Activated naive CD4-positive, alpha-beta T cell treated with anti-CD3 and anti-CD28 coated beads for 36 hours (primary cell): ENCODE measurements around the gene DSCAML1. TPM values are rescaled to one million over a fixed set of nuclear protein-coding genes. Genes with fewer than 3 reads are reported as not detected.

Experiments used
- CTCF ChIA-PET: fragments of 350-600 bp; sonication (Branson Sonifier 250); formaldehyde crosslinking; loops from one replicate; lab custom pipeline; 2021; ENCODE audit warnings: antibody characterized with exemption; lab: Charles Lee
- DNase-seq: peaks from one replicate; pipeline ENCODE4 v3.0.0-alpha.2; 2020
- H3K27ac Mint-ChIP-seq: one replicate; pipeline ENCODE4 v1.8.0; 2021; ENCODE audit warnings: mild to moderate bottlenecking, mixed read lengths
- H3K27me3 Mint-ChIP-seq: one replicate; pipeline ENCODE4 v1.8.0; 2021; ENCODE audit warnings: low read depth, mixed read lengths
- H3K36me3 Mint-ChIP-seq: one replicate; pipeline ENCODE4 v1.8.0; 2021; ENCODE audit warnings: low read depth, mixed read lengths
- H3K4me1 Mint-ChIP-seq: one replicate; pipeline ENCODE4 v1.8.0; 2021; ENCODE audit warnings: low read depth, mixed read lengths
- H3K4me3 Mint-ChIP-seq: one replicate; pipeline ENCODE4 v1.8.0; 2021; ENCODE audit warnings: mild to moderate bottlenecking, moderate library complexity, mixed read lengths
- H3K9me3 Mint-ChIP-seq: one replicate; pipeline ENCODE4 v1.8.0; 2021; ENCODE audit warnings: mixed read lengths
- intact Hi-C: fragments of 100-400 bp; cut with micrococcal nuclease; formaldehyde crosslinking; loops from one replicate; pipeline ENCODE4 v1.15.1; 2023
- total RNA-seq, 2 experiments: library from RNA; stranded (reverse); gene quantifications; one replicate each; pipeline ENCODE4 v1.2.3, GENCODE V29; 2021

The DSCAML1 gene
- total RNA-seq, 2 experiments from 2014 or later = 0.17 to 0.30 TPM

- CTCF ChIA-PET = no interaction called here
- no peaks in the 10 kb centered on the region for H3K9me3 Mint-ChIP-seq
- H3K4me3 Mint-ChIP-seq = no peak overlapping the region
- no peak overlapping the region for H3K27ac Mint-ChIP-seq
- H3K36me3 Mint-ChIP-seq = no peaks in the 10 kb centered on the region
- no peaks in the 10 kb centered on the region for H3K4me1 Mint-ChIP-seq
- intact Hi-C loops = no loop called here
- DNase-seq = no peak
- H3K27me3 Mint-ChIP-seq = peaks cover 14% of the 10 kb centered on the region
Observed at GRCh38 chr11:117782101-117782500, 14.9 kb downstream of the DSCAML1 start.

DNA sequence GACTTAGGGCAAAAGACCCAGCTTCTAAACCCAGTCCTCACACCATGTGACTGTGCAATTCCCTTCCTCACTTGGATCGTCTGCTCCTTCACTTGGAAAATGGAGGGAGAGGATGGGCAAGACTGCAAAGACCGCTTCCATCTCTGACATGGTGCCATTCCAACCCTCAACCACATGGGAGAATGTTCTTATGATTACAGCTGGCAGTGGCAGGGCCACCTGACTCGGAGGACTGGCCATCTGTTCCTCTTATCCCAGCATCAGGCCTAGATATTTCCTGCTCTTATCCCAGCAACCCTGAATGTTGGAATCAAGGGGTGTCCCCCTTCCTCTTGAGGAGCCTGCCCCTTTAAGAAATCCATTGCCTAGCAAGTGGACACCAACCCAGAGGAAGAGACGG is 15.4 kb downstream of the DSCAML1 start:
- Mint-ChIP-seq H3K4me3 (no peak overlapping the region), H3K4me1 (no peaks in the 10 kb centered on the region), H3K27me3 (peaks cover 15% of the 10 kb centered on the region), H3K27ac (no peak overlapping the region), H3K9me3 (no peaks in the 10 kb centered on the region), H3K36me3 (no peaks in the 10 kb centered on the region)
- intact Hi-C loops = no loop called here
- no peak for DNase-seq
- CTCF ChIA-PET = no interaction called here

DNA sequence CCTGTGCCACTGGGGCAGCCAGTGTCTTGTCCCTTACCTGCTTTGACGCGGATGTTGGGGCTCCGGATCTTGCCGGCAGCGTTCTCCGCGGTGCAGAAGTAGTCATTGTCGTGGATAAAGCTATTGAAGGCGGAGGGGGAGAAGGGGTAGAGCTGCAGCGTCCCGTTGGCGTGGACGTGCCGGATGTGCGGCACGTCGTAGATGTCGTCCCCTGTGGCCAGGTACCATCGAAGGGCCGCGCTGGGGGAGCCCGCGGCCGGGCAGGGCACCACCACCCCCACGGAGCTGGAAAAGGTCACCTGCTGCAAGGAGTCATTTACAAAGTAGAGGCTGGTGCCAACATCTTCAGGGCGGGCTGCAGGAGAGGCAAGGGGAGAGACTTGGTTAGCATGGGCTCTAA is 16.6 kb downstream of the DSCAML1 start:
- Mint-ChIP-seq H3K9me3 (no peaks in the 10 kb centered on the region), H3K27ac (no peak overlapping the region), H3K4me3 (no peak overlapping the region), H3K36me3 (no peaks in the 10 kb centered on the region), H3K4me1 (no peaks in the 10 kb centered on the region), H3K27me3 (peaks cover 12% of the 10 kb centered on the region)
- CTCF ChIA-PET = no interaction called here
- intact Hi-C loops = no loop called here
- DNase-seq = no peak

- H3K4me1 Mint-ChIP-seq = no peaks in the 10 kb centered on the region
Observed at GRCh38 chr11:117774553-117774952, 22.5 kb downstream of the DSCAML1 start.

GRCh38 chr11:117772360-117772759 is 24.7 kb downstream of the DSCAML1 start:
- Mint-ChIP-seq H3K4me1 (no peaks in the 10 kb centered on the region), H3K9me3 (no peaks in the 10 kb centered on the region), H3K4me3 (no peak overlapping the region), H3K36me3 (no peaks in the 10 kb centered on the region), H3K27me3 (peaks cover 2% of the 10 kb centered on the region), H3K27ac (no peak overlapping the region)
- intact Hi-C loops = no loop called here
- no peak for DNase-seq
- CTCF ChIA-PET = no interaction called here

More at GRCh38 chr11:117774553-117774952, 22.5 kb downstream of the DSCAML1 start:
- intact Hi-C loops = loop anchor here (2.0 kb wide), 1 partner anchor 52 kb away; no protein-coding TSS in a partner anchor
- no peak overlapping the region for H3K4me3 Mint-ChIP-seq
- H3K36me3 Mint-ChIP-seq = no peaks in the 10 kb centered on the region
- no peak overlapping the region for H3K27ac Mint-ChIP-seq
- no peaks in the 10 kb centered on the region for H3K9me3 Mint-ChIP-seq
- no peak for DNase-seq
- H3K27me3 Mint-ChIP-seq = peaks cover 12% of the 10 kb centered on the region
- CTCF ChIA-PET = no interaction called here

DNA sequence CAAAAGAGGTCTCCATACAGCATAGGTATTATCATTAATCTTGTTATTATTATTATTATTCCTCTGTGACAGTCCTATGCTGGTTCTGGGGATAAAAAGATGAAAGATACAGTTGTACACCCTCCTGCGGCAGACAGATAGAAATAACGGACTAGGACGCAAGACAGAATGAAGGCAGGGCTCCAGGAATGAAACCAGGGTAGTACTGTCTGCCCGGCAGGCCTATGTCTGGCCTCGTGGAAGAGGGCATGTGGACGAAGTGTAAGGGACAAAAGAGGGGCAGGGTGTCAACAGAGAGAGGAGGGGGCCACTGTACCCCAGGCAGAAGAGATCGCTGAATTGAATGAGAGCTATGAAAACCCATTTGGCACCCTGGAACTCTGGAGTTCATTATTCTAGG is 25.2 kb downstream of the DSCAML1 start:
- DNase-seq = no peak
- no peak overlapping the region for H3K27ac Mint-ChIP-seq
- H3K9me3 Mint-ChIP-seq = no peaks in the 10 kb centered on the region
- no peaks in the 10 kb centered on the region for H3K4me1 Mint-ChIP-seq
- intact Hi-C loops = no loop called here
- no peak overlapping the region for H3K4me3 Mint-ChIP-seq
- no peaks in the 10 kb centered on the region for H3K36me3 Mint-ChIP-seq
- CTCF ChIA-PET = no interaction called here
- H3K27me3 Mint-ChIP-seq = no peaks in the 10 kb centered on the region

DNA sequence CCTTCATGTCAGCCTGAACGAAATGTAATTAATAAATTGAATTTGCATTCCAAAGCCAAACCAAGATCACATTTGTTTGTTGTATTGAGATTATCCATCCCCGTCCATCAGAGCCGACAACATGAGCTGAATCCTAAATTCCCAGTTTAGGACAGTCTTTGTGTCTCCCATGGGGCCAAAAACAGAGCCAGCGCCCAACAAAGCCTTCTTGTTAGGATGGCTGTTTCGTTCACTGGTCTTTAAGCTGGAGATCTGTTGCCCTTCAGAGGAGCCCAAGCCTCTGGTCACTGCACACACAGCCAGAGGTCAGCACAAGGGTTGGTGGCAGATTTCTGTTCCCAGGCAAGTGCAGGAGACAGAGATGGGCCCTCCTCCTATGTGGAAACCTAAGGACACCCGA is 25.8 kb downstream of the DSCAML1 start:
- Mint-ChIP-seq H3K27ac (no peak overlapping the region), H3K9me3 (no peaks in the 10 kb centered on the region), H3K27me3 (no peaks in the 10 kb centered on the region), H3K4me3 (no peak overlapping the region), H3K4me1 (no peaks in the 10 kb centered on the region), H3K36me3 (no peaks in the 10 kb centered on the region)
- DNase-seq = no peak
- CTCF ChIA-PET = no interaction called here
- intact Hi-C loops = no loop called here

DNA sequence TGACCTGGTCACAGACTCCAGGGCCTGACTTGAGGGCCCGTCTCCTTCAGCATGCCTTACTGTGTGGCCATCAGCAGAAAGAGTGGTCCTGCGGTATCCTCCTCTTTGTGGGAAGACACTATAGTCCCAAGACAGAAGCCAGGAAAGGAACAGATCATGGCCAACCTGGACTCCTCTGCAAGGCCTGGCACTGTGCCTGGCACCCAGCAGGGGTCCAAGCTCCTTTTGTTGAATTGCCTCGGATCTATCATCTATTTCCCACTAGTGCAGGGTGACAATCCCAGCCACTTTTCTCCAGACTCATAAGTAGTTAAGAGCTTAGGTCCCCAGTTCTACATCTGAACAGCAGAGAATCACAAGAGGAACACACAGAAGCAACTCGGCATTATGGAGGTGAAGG is 27.0 kb downstream of the DSCAML1 start:
- CTCF ChIA-PET = no interaction called here
- H3K4me1 Mint-ChIP-seq = no peaks in the 10 kb centered on the region
- no peak overlapping the region for H3K27ac Mint-ChIP-seq
- H3K36me3 Mint-ChIP-seq = no peaks in the 10 kb centered on the region
- intact Hi-C loops = no loop called here
- H3K27me3 Mint-ChIP-seq = no peaks in the 10 kb centered on the region
- DNase-seq = no peak
- H3K4me3 Mint-ChIP-seq = no peak overlapping the region
- no peaks in the 10 kb centered on the region for H3K9me3 Mint-ChIP-seq

DNA sequence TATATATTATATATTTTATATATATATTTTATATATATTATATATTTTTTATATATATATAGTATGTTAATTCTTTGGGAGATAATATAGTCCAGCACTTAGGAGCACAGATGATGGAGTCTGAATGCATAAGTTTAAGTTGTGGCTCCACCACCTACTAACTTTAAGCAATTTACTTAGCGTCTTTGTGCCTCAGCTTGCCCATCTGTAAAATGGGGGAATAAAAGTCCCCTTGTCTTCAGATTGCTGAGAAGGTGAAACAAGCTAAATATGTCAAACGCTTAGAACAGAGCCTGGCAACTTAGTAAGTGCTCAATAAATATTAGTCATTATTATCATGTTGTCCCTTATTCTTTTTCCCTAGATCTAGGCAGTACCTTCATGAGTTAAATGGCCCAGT is 27.5 kb downstream of the DSCAML1 start:
- Mint-ChIP-seq H3K4me3 (no peak overlapping the region), H3K4me1 (no peaks in the 10 kb centered on the region), H3K9me3 (no peaks in the 10 kb centered on the region), H3K36me3 (no peaks in the 10 kb centered on the region), H3K27ac (no peak overlapping the region), H3K27me3 (no peaks in the 10 kb centered on the region)
- no peak for DNase-seq
- CTCF ChIA-PET = no interaction called here
- intact Hi-C loops = no loop called here

DNA sequence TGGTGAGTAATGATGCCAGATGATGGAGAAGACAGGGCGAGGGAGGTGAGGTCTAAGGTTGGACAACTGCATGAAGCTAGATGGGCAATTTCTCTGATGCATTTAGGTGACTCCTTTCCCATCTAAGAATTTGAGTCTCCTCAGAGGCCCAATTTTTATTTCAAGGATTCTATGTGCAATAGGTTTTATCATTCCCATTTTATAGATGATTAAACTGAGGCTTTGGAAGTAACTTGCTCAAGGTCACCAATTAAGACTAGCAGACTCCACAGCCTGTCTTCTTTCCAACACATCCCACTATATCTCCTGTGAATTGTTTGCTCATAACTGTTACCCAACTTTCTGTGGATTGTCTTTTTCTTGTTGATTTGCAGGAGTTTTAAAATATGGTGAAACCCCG is 28.5 kb downstream of the DSCAML1 start:
- intact Hi-C loops = no loop called here
- H3K27me3 Mint-ChIP-seq = no peaks in the 10 kb centered on the region
- no peak overlapping the region for H3K4me3 Mint-ChIP-seq
- H3K4me1 Mint-ChIP-seq = no peaks in the 10 kb centered on the region
- no peaks in the 10 kb centered on the region for H3K36me3 Mint-ChIP-seq
- DNase-seq = no peak
- CTCF ChIA-PET = no interaction called here
- H3K9me3 Mint-ChIP-seq = no peaks in the 10 kb centered on the region
- H3K27ac Mint-ChIP-seq = no peak overlapping the region

DNA sequence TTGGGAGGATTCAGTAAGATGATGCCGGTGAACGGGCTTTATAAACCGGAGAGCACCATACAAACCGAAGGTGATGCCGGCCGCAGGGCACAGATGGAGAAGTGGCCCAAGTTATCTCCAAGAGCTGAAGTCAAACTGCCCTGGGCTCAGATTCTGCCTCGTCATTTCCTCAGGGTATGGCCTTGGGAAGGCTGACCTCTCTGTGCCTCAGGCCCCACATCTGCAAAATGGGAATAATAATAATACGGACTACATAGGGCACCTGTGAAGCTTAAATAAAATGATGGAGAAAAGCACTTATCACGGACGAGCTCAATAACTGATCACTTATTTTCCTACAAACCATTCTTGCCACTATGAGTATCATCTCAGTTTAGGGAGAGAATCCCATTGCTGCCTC is 29.9 kb downstream of the DSCAML1 start:
- Mint-ChIP-seq H3K36me3 (no peaks in the 10 kb centered on the region), H3K27me3 (no peaks in the 10 kb centered on the region), H3K27ac (no peak overlapping the region), H3K4me3 (no peak overlapping the region), H3K9me3 (no peaks in the 10 kb centered on the region), H3K4me1 (no peaks in the 10 kb centered on the region)
- intact Hi-C loops = no loop called here
- no peak for DNase-seq
- CTCF ChIA-PET = no interaction called here

DNA sequence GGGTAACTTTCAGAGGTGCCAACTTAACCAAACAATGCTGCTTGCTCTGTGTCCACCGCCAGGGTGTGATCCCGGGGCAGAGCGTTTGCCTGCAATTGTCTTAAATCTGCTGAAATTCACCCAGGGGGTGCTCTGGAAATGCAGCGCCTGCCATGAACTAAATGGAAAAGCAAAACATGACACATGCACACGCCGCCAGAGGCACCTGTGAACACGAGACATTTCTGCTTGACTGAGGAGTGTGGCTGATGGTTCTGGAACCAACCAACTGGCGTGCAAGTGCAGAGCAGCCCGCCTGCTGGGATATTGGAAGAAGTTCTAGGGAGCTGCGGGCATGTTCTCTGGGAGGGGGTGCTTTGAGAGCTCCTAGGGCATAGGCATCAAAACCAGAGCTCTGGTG is 30.4 kb downstream of the DSCAML1 start:
- H3K27ac Mint-ChIP-seq = no peak overlapping the region
- intact Hi-C loops = no loop called here
- H3K36me3 Mint-ChIP-seq = no peaks in the 10 kb centered on the region
- no peak overlapping the region for H3K4me3 Mint-ChIP-seq
- H3K4me1 Mint-ChIP-seq = no peaks in the 10 kb centered on the region
- CTCF ChIA-PET = no interaction called here
- no peaks in the 10 kb centered on the region for H3K9me3 Mint-ChIP-seq
- no peak for DNase-seq
- H3K27me3 Mint-ChIP-seq = no peaks in the 10 kb centered on the region

DNA sequence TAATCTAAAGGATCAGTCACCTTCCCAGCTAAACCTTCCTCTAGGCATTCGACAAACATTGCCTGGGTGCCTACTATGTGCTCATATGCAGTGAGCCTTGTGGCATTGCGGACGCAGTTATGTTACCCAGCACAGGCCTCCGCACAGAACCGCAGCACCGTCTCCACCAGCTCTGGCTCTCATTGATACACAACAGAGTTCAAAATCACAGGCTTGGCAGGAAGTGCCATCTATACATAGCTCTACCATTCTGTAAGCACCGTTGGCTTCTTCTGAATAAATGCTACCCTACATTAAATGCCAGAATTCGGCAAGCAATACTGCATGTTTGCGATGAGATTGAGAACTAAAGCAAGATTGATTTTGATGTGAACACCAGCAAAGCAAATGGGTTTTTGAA is 31.0 kb downstream of the DSCAML1 start:
- intact Hi-C loops = no loop called here
- no peaks in the 10 kb centered on the region for H3K4me1 Mint-ChIP-seq
- H3K4me3 Mint-ChIP-seq = no peak overlapping the region
- no peaks in the 10 kb centered on the region for H3K9me3 Mint-ChIP-seq
- no peaks in the 10 kb centered on the region for H3K27me3 Mint-ChIP-seq
- CTCF ChIA-PET = no interaction called here
- DNase-seq = no peak
- no peaks in the 10 kb centered on the region for H3K36me3 Mint-ChIP-seq
- H3K27ac Mint-ChIP-seq = no peak overlapping the region

GRCh38 chr11:117765068-117765467 is 31.9 kb downstream of the DSCAML1 start:
- no peak for DNase-seq
- Mint-ChIP-seq H3K4me3 (no peak overlapping the region), H3K27me3 (no peaks in the 10 kb centered on the region), H3K36me3 (no peaks in the 10 kb centered on the region), H3K9me3 (no peaks in the 10 kb centered on the region), H3K4me1 (no peaks in the 10 kb centered on the region), H3K27ac (no peak overlapping the region)
- CTCF ChIA-PET = no interaction called here
- intact Hi-C loops = no loop called here
